Esophagus squamous epithelium (tissue), 5 donors: Measurements from ENCODE around the gene POTEF. TPM values are rescaled to one million over a fixed set of nuclear protein-coding genes. Genes with fewer than 3 reads are reported as not detected.
"Not testable (repeated sequence)": the region's sequence is repeated elsewhere in the genome, so short reads cannot be mapped to it uniquely, and the experiment has no call there.

Source experiments
- DNase-seq: peaks from one replicate; lab custom pipeline; 2025; lab: John Stamatoyannopoulos, UW
- H3K27ac ChIP-seq, 4 donors: fragments of 200-600 bp; sonication (generic); one replicate each; pipeline ENCODE4 v1.5.1; 2016 to 2019; ENCODE audit warnings: mild to moderate bottlenecking in 1 of 4
- H3K27me3 ChIP-seq, 4 donors: fragments of 200-600 bp; sonication (generic); 1 replicate in 3 of 4; 2 replicates in 1 of 4; pipeline versions ENCODE4 v1.5.1 to v1.6.0; 2017 to 2021; ENCODE audit warnings: antibody characterized with exemption in 1 of 4
- H3K36me3 ChIP-seq, 3 donors: fragments of 200-600 bp; sonication (generic); one replicate each; pipeline ENCODE4 v1.5.1; 2016 to 2019
- H3K4me1 ChIP-seq, 3 donors: fragments of 200-600 bp; sonication (generic); one replicate each; pipeline ENCODE4 v1.5.1; 2017 to 2019
- H3K4me3 ChIP-seq, 4 donors: fragments of 200-600 bp; sonication (generic); 1 replicate in 3 of 4; 2 replicates in 1 of 4; pipeline ENCODE4 v1.5.1; 2016 to 2019; ENCODE audit warnings: mild to moderate bottlenecking in 2 of 4, moderate library complexity in 1 of 4
- H3K9me3 ChIP-seq, 3 donors: fragments of 200-600 bp; sonication (generic); one replicate each; pipeline ENCODE4 v1.5.1; 2016 to 2019
- POLR2A ChIP-seq, 4 donors: fragments of 450-650 bp; IDR thresholded peaks; one replicate each; pipeline ENCODE4 v1.6.1; 2017; ENCODE audit warnings: antibody characterized with exemption in 4 of 4, mild to moderate bottlenecking in 4 of 4, moderate library complexity in 3 of 4
- WGBS, 2 donors: methylation state at CpG; one replicate each; pipeline ENCODE4 v1.1.5; 2018; 5-methylcytosine and 5-hydroxymethylcytosine counted together
- intact Hi-C: fragments of 100-400 bp; cut with DNase I; formaldehyde crosslinking; loops from one replicate; pipeline ENCODE4 v1.15.0; 2022
- total RNA-seq, 4 donors: library from RNA; depleted of rRNA; stranded (reverse); fragments of >200 nt; gene quantifications; one replicate each; pipeline ENCODE4 v1.1.0, GENCODE V29; 2016
- TF ChIP-seq, protein P1 (sequence below), 6 experiments: fragments of 450-650 bp in 4 of 6; fragments of 200-600 bp in 2 of 6; sonication (generic) in 2 of 6; IDR thresholded peaks; one replicate each; pipeline ENCODE4 v1.5.1; 2016 to 2019; ENCODE audit warnings: antibody characterized with exemption in 6 of 6, mild to moderate bottlenecking in 4 of 6, moderate library complexity in 4 of 6
- donor health status: DM: yes; HTN: yes; CAD: no.

POTEF gene
- total RNA-seq, 4 donors from 2014 or later = not detected

- Histone ChIP-seq H3K4me3 (no peak overlapping the region), H3K9me3 (no peaks in the 10 kb centered on the region), H3K27ac (no peak overlapping the region), H3K4me1 (peaks cover 0 to under 1% (median 0%) of the 10 kb centered on the region in 3 donors), H3K27me3 (peaks cover 0 to 1% (median 0%) of the 10 kb centered on the region in 4 donors), H3K36me3 (peaks cover 0 to 38% (median 4%) of the 10 kb centered on the region in 3 donors)
- intact Hi-C loops = no loop called here
- TF ChIP-seq, protein P1, sequence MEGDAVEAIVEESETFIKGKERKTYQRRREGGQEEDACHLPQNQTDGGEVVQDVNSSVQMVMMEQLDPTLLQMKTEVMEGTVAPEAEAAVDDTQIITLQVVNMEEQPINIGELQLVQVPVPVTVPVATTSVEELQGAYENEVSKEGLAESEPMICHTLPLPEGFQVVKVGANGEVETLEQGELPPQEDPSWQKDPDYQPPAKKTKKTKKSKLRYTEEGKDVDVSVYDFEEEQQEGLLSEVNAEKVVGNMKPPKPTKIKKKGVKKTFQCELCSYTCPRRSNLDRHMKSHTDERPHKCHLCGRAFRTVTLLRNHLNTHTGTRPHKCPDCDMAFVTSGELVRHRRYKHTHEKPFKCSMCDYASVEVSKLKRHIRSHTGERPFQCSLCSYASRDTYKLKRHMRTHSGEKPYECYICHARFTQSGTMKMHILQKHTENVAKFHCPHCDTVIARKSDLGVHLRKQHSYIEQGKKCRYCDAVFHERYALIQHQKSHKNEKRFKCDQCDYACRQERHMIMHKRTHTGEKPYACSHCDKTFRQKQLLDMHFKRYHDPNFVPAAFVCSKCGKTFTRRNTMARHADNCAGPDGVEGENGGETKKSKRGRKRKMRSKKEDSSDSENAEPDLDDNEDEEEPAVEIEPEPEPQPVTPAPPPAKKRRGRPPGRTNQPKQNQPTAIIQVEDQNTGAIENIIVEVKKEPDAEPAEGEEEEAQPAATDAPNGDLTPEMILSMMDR (IDR thresholded peaks at IDR 0.05) = no peak
- no peak for TF ChIP-seq POLR2A (IDR thresholded peaks at IDR 0.05)
- WGBS, 2 donors = 79 to 90% methylated on average over 7 to 13 of the region's 23 CpGs
- DNase-seq = no peak
Observed at GRCh38 chr2:130150181-130151144, 21.4 kb upstream of the POTEF start.

GRCh38 chr2:130148515-130148914 is 19.5 kb upstream of the POTEF start:
- H3K9me3 ChIP-seq, H3K27ac ChIP-seq, intact Hi-C loops, H3K4me3 ChIP-seq, DNase-seq: not testable (repeated sequence)
- peaks cover 0 to 19% (median 4%) of the 10 kb centered on the region in 3 donors for H3K36me3 ChIP-seq
- WGBS, 2 donors = 75 to 90% methylated on average over 3 to 4 of the region's 6 CpGs
- peaks cover 0 to 12% (median 0%) of the 10 kb centered on the region in 4 donors for H3K27me3 ChIP-seq
- peaks cover 0 to 19% (median 0%) of the 10 kb centered on the region in 3 donors for H3K4me1 ChIP-seq

- DNase-seq, H3K9me3 ChIP-seq, H3K36me3 ChIP-seq, H3K27ac ChIP-seq, intact Hi-C loops: not testable (repeated sequence)
- Histone ChIP-seq H3K27me3 (peaks cover 0 to 21% (median 0%) of the 10 kb centered on the region in 4 donors), H3K4me3 (peak within 1 kb of the TSS; percentile 14 to 59 (median 31)), H3K4me1 (peaks cover 0 to 19% (median 0%) of the 10 kb centered on the region in 3 donors)
- 19 to 29% methylated on average over 9 of the region's 30 CpGs for WGBS, 2 donors
Observed at GRCh38 chr2:130145006-130145414, 16.0 kb upstream of the POTEF start, which contains the start of gene CCDC74B. TSS of gene CCDC74B (minus strand) at chr2:130145112. CDS start at chr2:130144996, 116 bp downstream.

GRCh38 chr2:130143266-130144039 is 14.4 kb upstream of the POTEF start:
- H3K27ac ChIP-seq, intact Hi-C loops, DNase-seq, H3K36me3 ChIP-seq, H3K9me3 ChIP-seq: not testable (repeated sequence)
- Histone ChIP-seq H3K4me3 (peak overlapping the region in 2 of 4 donors; percentile 36 to 59), H3K4me1 (peaks cover 0 to 19% (median 0%) of the 10 kb centered on the region in 3 donors), H3K27me3 (peaks cover 0 to 21% (median 0%) of the 10 kb centered on the region in 4 donors)
- WGBS, 2 donors = 49 to 63% methylated on average over 8 to 12 of the region's 28 CpGs

DNA sequence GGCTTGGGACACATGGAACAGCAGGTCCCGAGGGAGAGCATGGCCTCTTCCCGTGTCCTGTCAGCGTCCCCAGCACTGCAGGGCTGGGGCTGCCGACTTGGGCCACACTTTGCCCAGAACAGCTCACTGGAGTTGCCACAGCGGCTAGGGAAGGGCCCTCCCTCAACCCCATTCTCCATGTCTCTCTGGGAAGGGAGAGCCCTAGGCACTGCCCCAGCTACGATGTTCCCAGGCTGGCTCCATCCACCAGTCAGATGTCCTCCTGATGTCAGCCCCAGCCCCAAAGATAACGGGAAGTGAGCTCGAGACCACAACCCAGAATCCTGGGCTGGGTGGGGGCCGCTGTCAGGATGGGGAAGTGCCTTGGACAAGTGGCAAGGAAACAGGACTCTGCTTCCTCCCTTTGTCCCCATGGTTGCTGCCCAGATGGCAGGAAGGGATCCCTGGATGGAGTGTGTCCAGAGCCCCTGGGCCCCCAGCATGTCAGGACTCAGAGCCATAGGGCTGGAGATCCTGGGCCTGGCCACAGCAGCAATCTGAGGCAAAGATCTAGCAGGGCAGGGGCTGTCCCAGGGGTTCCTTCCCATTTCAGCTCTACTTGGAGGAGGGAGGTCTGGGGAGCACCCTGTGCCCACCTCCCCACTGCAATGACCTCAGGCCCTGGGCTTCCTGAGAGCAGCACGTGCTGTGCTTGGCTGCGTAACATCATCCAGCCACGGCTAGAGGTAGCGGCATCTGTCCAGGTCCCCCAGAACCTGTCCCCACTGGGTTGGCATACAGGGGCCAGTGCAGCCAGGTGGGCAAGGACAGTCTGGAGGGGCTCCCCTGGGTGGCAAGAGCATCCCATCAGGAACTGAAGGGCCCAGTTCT is 13.6 kb upstream of the POTEF start:
- H3K27ac ChIP-seq, H3K9me3 ChIP-seq, H3K36me3 ChIP-seq, H3K4me3 ChIP-seq, DNase-seq, intact Hi-C loops: not testable (repeated sequence)
- H3K4me1 ChIP-seq = peaks cover 0 to 19% (median 0%) of the 10 kb centered on the region in 3 donors
- peaks cover 0 to 21% (median 0%) of the 10 kb centered on the region in 4 donors for H3K27me3 ChIP-seq
- no CpG with 5 or more reads among the region's 13 CpGs for WGBS, 2 donors

GRCh38 chr2:130141645-130142370 is 12.8 kb upstream of the POTEF start:
- H3K4me3 ChIP-seq, H3K27ac ChIP-seq, H3K9me3 ChIP-seq, H3K36me3 ChIP-seq, DNase-seq, intact Hi-C loops: not testable (repeated sequence)
- H3K4me1 ChIP-seq = peaks cover 0 to 19% (median 0%) of the 10 kb centered on the region in 3 donors
- peaks cover 0 to 21% (median 0%) of the 10 kb centered on the region in 4 donors for H3K27me3 ChIP-seq
- WGBS, 2 donors = 80 to 100% methylated on average over 1 to 2 of the region's 22 CpGs

DNA sequence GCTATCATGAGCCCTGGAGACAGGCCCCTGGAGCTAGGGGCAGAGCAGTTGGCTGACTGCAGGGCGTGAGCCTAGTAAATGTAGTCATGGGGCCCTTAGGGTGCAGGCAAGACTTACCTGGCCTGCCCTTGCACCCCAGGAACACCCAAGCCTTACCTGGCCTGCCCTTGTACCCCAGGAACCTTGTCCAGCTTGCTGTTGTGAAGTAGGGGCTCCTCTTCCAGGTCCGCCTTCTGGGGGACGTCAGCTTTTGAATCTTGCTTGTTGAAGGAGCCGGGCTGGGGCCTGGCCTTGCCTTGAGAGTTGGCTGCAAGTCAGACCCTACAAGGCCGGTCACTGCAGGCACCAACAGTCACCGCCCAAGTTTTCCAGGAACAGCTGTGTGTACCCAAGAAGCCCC is 12.0 kb upstream of the POTEF start:
- H3K36me3 ChIP-seq, H3K4me3 ChIP-seq, DNase-seq, H3K27ac ChIP-seq, intact Hi-C loops, H3K9me3 ChIP-seq: not testable (repeated sequence)
- Histone ChIP-seq H3K27me3 (peaks cover 0 to 21% (median 0%) of the 10 kb centered on the region in 4 donors), H3K4me1 (peaks cover 0 to 19% (median 0%) of the 10 kb centered on the region in 3 donors)
- WGBS, 2 donors = no CpG with 5 or more reads among the region's 6 CpGs

GRCh38 chr2:130140516-130140915 is 11.5 kb upstream of the POTEF start:
- H3K27me3 ChIP-seq = peaks cover 0 to 24% (median 0%) of the 10 kb centered on the region in 4 donors
- WGBS, 2 donors = no CpG with 5 or more reads among the region's 7 CpGs
- H3K27ac ChIP-seq, intact Hi-C loops, H3K4me3 ChIP-seq, H3K9me3 ChIP-seq, DNase-seq, H3K36me3 ChIP-seq: not testable (repeated sequence)
- H3K4me1 ChIP-seq = peaks cover 0 to 19% (median 0%) of the 10 kb centered on the region in 3 donors

GRCh38 chr2:130139331-130140280 is 10.6 kb upstream of the POTEF start:
- H3K36me3 ChIP-seq, intact Hi-C loops, DNase-seq, H3K27ac ChIP-seq, H3K4me3 ChIP-seq, H3K9me3 ChIP-seq: not testable (repeated sequence)
- 71 to 79% methylated on average over 5 to 6 of the region's 30 CpGs for WGBS, 2 donors
- Histone ChIP-seq H3K27me3 (peaks cover 0 to 16% (median 0%) of the 10 kb centered on the region in 4 donors), H3K4me1 (peaks cover 0 to 10% (median 0%) of the 10 kb centered on the region in 3 donors)
